RKO (cell line): Measurements from ENCODE around the gene SLC44A3.

Experiments
- DNase-seq: peaks from one replicate; pipeline ENCODE4 v3.0.0-alpha.2; 2016; ENCODE audit warnings: low spot score

SLC44A3 gene, protein sequence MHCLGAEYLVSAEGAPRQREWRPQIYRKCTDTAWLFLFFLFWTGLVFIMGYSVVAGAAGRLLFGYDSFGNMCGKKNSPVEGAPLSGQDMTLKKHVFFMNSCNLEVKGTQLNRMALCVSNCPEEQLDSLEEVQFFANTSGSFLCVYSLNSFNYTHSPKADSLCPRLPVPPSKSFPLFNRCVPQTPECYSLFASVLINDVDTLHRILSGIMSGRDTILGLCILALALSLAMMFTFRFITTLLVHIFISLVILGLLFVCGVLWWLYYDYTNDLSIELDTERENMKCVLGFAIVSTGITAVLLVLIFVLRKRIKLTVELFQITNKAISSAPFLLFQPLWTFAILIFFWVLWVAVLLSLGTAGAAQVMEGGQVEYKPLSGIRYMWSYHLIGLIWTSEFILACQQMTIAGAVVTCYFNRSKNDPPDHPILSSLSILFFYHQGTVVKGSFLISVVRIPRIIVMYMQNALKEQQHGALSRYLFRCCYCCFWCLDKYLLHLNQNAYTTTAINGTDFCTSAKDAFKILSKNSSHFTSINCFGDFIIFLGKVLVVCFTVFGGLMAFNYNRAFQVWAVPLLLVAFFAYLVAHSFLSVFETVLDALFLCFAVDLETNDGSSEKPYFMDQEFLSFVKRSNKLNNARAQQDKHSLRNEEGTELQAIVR

DNA sequence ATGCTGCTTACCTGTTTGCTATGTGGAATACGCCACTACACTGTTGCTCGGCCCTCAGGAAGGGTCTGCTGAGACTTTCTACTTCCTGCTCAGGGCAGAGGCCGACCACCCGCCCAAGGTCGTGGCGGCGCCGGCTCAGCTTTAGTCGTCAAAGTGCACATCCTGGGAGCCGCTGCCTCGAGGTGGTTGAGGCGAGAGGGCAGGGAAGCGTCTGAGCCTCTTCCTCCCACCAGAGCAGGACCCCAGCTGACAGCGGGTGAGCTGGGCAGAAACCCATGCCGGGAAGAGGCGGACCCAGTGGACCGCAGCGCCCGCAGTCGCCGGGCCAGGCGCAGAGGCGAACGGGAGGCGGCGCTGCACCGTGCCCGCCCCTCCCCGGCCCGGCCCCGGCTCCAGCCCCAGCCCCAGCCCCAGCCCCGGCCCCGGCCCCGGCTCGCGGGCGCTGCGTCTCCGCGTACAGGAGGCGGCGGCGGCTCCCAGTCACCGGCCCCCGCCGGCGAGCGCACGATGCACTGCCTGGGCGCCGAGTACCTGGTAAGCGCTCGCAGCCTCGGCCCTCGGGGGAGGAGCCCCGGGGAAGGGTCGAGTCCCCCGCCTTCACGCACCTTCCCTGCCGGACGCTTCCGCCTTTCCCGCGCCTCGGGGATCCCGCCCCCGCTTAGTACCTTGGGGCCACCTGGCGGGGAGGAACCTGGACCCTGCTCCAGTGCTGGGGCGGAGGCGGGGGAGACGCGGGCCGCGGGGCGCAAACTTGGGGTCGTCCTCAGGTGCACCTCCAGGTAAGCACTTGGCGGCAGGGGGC lies at the start of gene SLC44A3:
SLC44A3 (plus strand) TSS at position 413 of the 802 bp plus-strand sequence; CDS start at position 508, 95 bp downstream.
- DNase-seq = peak; percentile 19

GRCh38 chr1:94772230-94772641 lies 47.9 kb upstream of the SLC44A3 start:
- no peak for DNase-seq

DNA sequence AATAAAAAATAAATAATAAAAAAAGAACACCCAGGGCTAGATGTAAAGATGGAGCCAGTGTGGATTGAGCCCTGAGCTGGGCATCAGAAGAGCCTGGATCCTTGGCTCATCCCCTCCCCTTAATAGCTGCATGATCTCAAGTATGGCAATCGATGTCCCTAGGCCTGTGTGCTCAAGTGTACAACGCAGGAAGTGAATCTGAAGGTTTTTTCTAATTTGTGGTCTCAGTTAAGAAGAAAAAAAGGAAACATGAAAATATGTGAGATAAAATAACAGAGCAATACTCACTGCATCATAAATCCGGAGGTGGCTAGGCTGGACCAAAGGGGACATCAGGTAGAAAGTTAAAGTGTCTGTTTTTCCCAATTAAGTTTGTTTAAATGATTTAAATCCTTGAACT lies 47.3 kb upstream of the SLC44A3 start:
- no peak for DNase-seq

- no peak for DNase-seq
These were observed 46.8 kb upstream of the SLC44A3 start for GRCh38 chr1:94773296-94773809.

GRCh38 chr1:94773931-94774422 lies 46.2 kb upstream of the SLC44A3 start:
- no peak for DNase-seq

DNA sequence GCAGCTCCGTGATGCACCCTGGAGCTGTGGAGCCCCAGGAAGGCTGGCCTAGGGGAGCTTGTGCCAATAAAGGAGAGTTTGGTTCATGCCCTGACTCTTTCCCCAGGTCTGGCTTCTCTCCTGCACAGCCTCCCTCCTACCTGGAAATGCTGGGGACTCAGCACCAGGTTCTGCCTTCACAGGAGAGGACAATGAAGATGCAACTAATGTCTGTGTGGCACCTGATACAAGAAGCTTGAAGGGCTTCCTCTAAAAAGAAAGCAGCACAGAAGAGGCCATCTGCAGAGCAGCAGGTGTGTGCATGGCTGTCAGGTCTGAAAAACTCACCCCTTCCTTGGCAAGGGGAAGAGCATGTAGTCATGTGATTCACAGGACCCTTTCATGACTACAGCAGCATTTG lies 43.7 kb upstream of the SLC44A3 start:
- no peak for DNase-seq

GRCh38 chr1:94777281-94777680 lies 42.9 kb upstream of the SLC44A3 start:
- DNase-seq = no peak

DNA sequence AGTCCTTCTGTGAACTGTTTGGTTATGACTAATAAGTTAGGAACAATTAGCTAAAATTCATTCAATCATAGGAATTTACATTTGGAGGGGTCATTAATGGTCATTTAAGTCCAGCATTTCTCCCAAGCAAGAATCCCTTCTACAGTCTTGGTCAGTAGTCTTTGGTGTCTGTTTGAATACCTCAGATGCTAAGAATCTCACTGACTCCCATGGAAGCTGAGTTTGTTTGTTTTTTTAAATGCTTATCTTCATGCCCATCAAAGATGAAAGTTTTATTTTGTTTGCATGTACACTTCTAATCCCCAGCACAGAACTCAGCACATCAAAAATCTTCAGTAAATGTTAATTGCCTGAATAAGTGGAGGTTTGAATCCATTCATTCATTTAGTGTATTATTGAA lies 41.3 kb upstream of the SLC44A3 start:
- DNase-seq = no peak

DNA sequence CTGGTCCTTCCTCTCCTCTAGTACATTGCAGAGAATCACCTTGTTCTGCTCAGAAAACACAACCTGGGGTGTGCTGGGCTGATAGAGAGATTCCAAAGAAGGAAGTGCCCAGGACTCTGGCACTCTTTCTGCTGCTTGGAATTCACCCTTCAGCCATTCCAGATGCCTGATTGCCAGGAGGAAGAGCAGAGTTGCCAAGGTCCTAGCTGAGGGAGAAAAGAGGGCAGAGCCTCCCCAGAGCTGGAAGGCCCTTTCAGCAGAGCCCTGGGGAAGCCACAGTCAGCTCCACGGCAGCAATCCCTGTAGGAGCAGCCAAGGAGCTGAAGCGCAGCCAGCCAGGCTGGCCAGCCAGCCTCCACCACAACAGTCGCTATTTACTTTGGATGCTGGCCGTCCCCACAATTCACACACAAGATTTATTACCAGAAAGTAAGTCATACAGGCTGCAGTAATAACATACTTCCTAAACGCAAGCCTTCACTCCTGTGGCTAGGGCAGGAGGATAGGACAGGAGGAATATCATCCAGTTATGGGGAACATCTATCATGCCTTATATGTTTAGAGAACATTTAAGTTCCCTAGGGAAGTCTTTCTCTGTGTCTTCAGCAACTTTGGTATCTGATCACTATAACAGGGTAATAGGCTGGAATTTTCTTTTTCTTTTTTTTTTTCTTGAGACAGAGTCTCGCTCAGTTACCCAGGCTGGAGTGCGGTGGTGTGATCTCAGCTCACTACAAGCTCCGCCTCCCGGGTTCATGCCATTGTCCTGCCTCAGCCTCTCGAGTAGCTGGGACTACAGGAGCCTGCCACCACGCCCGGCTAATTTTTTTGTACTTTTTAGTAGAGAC lies 36.6 kb upstream of the SLC44A3 start:
- no peak for DNase-seq

GRCh38 chr1:94784190-94784515 lies 36.0 kb upstream of the SLC44A3 start:
- no peak for DNase-seq

- DNase-seq = no peak
These were observed 32.5 kb upstream of the SLC44A3 start for GRCh38 chr1:94787691-94788090.

DNA sequence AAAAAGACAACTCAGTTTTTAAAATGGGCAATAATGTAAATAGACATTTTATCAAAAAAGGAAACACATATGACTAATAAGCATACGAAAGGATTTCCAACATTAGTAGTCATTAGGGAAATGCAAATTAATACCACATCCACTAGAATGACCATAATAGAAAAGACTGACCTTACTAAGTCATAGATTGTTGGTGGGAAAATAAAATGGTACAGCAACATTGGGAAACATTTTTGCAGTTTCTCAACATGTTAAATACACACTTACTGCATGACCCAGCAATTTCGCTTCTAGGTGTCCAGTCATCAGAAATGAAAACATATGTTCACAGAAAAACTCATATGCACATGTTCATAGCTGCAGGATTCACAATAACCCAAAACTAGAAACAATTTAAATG lies 29.9 kb upstream of the SLC44A3 start:
- no peak for DNase-seq

- DNase-seq = no peak
These were observed 29.5 kb upstream of the SLC44A3 start for GRCh38 chr1:94790670-94791069.

GRCh38 chr1:94792473-94793295 lies 27.5 kb upstream of the SLC44A3 start:
- no peak for DNase-seq

GRCh38 chr1:94793296-94793656 lies 26.9 kb upstream of the SLC44A3 start:
- no peak for DNase-seq

DNA sequence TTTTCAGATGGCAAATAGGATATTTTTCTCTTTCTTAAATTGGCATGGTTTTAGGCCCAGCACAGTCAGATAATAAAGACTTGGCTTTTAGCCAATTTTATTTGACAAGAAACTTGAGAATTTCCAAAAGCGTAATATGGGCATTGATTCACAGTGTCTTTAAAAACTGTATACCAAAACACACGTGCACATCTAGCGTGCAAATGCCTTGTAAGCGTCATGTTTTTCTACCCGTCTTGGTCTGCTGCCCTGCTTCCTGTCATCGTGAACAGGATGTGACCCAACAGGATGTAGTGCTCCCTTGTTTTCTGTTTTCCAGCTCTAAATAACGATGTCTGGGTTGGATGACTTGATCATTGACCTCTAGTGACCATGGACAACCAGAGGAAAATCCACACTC lies 24.7 kb upstream of the SLC44A3 start:
- no peak for DNase-seq

DNA sequence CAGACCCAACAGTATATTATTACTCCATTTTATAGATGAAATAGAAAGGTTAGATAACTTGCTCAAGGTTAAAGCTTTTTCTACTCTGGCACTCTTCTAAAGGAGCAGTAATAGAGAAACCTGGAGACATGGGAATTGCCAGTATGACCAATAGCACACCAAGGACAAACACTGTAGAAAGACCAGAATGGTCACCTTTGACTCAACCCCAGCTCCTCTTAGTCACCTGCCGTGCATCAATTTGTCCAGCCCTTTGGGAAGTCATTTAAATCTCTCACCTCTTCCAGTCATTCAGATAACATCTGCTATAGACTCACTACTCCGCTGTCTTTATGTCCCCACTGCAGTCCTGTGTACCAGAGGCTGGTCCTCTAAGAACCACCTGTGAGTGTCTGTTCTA lies 23.9 kb upstream of the SLC44A3 start:
- no peak for DNase-seq

GRCh38 chr1:94797291-94797690 lies 22.9 kb upstream of the SLC44A3 start:
- DNase-seq = no peak

DNA sequence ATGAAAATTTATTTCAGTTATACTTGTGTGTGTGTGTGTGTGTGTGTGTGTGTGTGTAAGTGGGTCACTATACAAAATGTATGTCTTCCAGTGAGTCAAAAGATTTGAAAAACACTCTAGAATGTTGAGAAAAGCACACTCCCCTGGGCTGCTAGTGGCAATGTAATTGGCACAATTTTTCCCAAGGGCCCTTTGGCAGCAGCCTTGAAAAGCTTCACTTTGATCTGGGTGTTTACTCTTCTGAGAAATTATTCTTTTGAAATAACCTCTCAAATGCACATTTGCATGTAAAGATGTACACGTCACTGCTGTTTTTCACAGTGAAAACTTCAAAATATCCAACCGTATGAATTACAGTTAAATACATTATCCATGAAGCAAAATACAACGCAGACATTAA lies 22.1 kb upstream of the SLC44A3 start:
- DNase-seq = no peak

DNA sequence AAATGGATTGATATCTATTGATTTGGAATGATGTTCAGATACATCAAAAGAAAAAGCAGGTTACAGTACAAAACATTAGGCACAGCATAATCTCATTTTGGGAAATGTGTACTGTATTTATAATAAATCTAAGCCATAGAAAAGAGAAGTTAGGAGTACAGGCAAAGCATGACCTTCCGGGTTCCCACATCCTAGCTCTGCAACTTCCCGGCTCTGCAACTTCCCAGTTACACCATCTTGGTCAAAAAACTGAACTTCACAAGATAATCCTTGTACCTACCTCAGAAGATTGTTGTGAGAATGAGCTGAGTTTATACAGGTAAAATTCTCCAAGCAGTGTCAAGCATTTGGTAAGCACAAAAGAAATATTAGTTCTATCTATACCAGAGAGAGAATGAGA lies 21.7 kb upstream of the SLC44A3 start:
- no peak for DNase-seq

GRCh38 chr1:94799206-94799605 lies 21.0 kb upstream of the SLC44A3 start:
- peak; percentile 17 for DNase-seq
